ENCODE results near the gene BRINP2.

BRINP2 gene

GRCh38 chr1:177170756-177171535, at the start of gene BRINP2:
Gene BRINP2, plus strand, starts transcription at chr1:177170958. Its CDS starts 58,919 bp downstream, at chr1:177229877.
- TF ChIP-seq CTCF (IDR thresholded peaks at IDR 0.05), result no peak
- Histone ChIP-seq H3K9me3 (no peaks in the 10 kb centered on the region), H3K27me3 (peaks cover 59% of the 10 kb centered on the region), H3K27ac (no peak within 1 kb of the TSS), H3K36me3 (no peaks in the 10 kb centered on the region), H3K4me3 (ENCODE audit: low read depth in 1 of 2, low read length in 1 of 2) (no peak within 1 kb of the TSS), H3K4me1 (ENCODE audit: control insufficient read depth in 1 of 2, insufficient read depth in 1 of 2, low read depth in 1 of 2, low read length in 1 of 2) (no peaks in the 10 kb centered on the region)

GRCh38 chr1:177122461-177123251, 48.1 kb upstream of the BRINP2 start:
- Histone ChIP-seq H3K36me3 (no peaks in the 10 kb centered on the region), H3K4me1 (ENCODE audit: control insufficient read depth in 1 of 2, insufficient read depth in 1 of 2, low read depth in 1 of 2, low read length in 1 of 2) (no peaks in the 10 kb centered on the region), H3K9me3 (no peaks in the 10 kb centered on the region), H3K27ac (no peak overlapping the region), H3K27me3 (no peaks in the 10 kb centered on the region), H3K4me3 (ENCODE audit: low read depth in 1 of 2, low read length in 1 of 2) (no peak overlapping the region)
- no peak for TF ChIP-seq CTCF (IDR thresholded peaks at IDR 0.05)

GRCh38 chr1:177124577-177125278, 46.0 kb upstream of the BRINP2 start:
- Histone ChIP-seq H3K4me3 (ENCODE audit: low read depth in 1 of 2, low read length in 1 of 2) (no peak overlapping the region), H3K36me3 (no peaks in the 10 kb centered on the region), H3K4me1 (ENCODE audit: control insufficient read depth in 1 of 2, insufficient read depth in 1 of 2, low read depth in 1 of 2, low read length in 1 of 2) (no peaks in the 10 kb centered on the region), H3K27ac (no peak overlapping the region), H3K9me3 (no peaks in the 10 kb centered on the region), H3K27me3 (no peaks in the 10 kb centered on the region)
- TF ChIP-seq CTCF (IDR thresholded peaks at IDR 0.05), result no peak

GRCh38 chr1:177126267-177126666, 44.5 kb upstream of the BRINP2 start:
- Histone ChIP-seq H3K4me1 (ENCODE audit: control insufficient read depth in 1 of 2, insufficient read depth in 1 of 2, low read depth in 1 of 2, low read length in 1 of 2) (no peaks in the 10 kb centered on the region), H3K4me3 (ENCODE audit: low read depth in 1 of 2, low read length in 1 of 2) (no peak overlapping the region), H3K27ac (no peak overlapping the region), H3K9me3 (no peaks in the 10 kb centered on the region), H3K36me3 (no peaks in the 10 kb centered on the region), H3K27me3 (no peaks in the 10 kb centered on the region)
- no peak for TF ChIP-seq CTCF (IDR thresholded peaks at IDR 0.05)

- no peak for TF ChIP-seq CTCF (IDR thresholded peaks at IDR 0.05)
- H3K4me3 ChIP-seq (ENCODE audit: low read depth in 1 of 2, low read length in 1 of 2), result no peak overlapping the region
- no peaks in the 10 kb centered on the region for H3K4me1 ChIP-seq (ENCODE audit: control insufficient read depth in 1 of 2, insufficient read depth in 1 of 2, low read depth in 1 of 2, low read length in 1 of 2)
- H3K36me3 ChIP-seq, result no peaks in the 10 kb centered on the region
- H3K27ac ChIP-seq, result no peak overlapping the region
- H3K9me3 ChIP-seq, result no peaks in the 10 kb centered on the region
- no peaks in the 10 kb centered on the region for H3K27me3 ChIP-seq
Measured at GRCh38 chr1:177128665-177129281, 42.0 kb upstream of the BRINP2 start.
